Fibroblast of mammary gland (primary cell): ENCODE data around the gene MYBPH.

Experiments used
- DNase-seq: peaks from one replicate; pipeline ENCODE4 v3.0.0-alpha.2; 2010; ENCODE audit warnings: low read depth
- H3K4me3 ChIP-seq: 2 replicates; pipeline ENCODE4 v1.5.1; 2011; ENCODE audit warnings: low read depth, mild to moderate bottlenecking, low read length, moderate library complexity; ENCODE audit not compliant: control insufficient read depth
- CTCF ChIP-seq: conservative IDR thresholded peaks from 2 replicates; pipeline ENCODE4 v1.5.1; 2011; ENCODE audit warnings: low read depth, low read length, inconsistent platforms; ENCODE audit not compliant: control insufficient read depth, insufficient read depth

The MYBPH gene

GRCh38 chr1:203124546-203125317 is 50.9 kb downstream of the MYBPH start:
- no peak for TF ChIP-seq CTCF
- peak; percentile 30 for DNase-seq
- no peak overlapping the region for H3K4me3 ChIP-seq

GRCh38 chr1:203124011-203124410 is 51.6 kb downstream of the MYBPH start:
- TF ChIP-seq CTCF = no peak
- DNase-seq = no peak
- no peak overlapping the region for H3K4me3 ChIP-seq

GRCh38 chr1:203122159-203122558 is 53.5 kb downstream of the MYBPH start:
- H3K4me3 ChIP-seq = no peak overlapping the region
- no peak for TF ChIP-seq CTCF
- no peak for DNase-seq

GRCh38 chr1:203121186-203122015 is 54.2 kb downstream of the MYBPH start:
- H3K4me3 ChIP-seq = no peak overlapping the region
- DNase-seq = no peak
- TF ChIP-seq CTCF = no peak

GRCh38 chr1:203120325-203121153 is 55.1 kb downstream of the MYBPH start:
- no peak for TF ChIP-seq CTCF
- H3K4me3 ChIP-seq = no peak overlapping the region
- DNase-seq = no peak
